Mucosa of gallbladder (tissue), 1 donor: ENCODE measurements around the gene UNKL. TPM values are rescaled to one million over a fixed set of nuclear protein-coding genes. Genes with fewer than 3 reads are reported as not detected.

ENCODE experiments used
- DNase-seq: peaks from one replicate; pipeline ENCODE4 v3.0.0-alpha.2; 2020; ENCODE audit warnings: low spot score
- total RNA-seq: library from RNA; stranded (reverse); gene quantifications from one replicate; pipeline ENCODE4 v1.2.1, GENCODE V29; 2021
- donor health status: DM: no; HTN: no; CAD: no.

Gene UNKL
- total RNA-seq, 1 donor from 2014 or later = 32.6 TPM

- DNase-seq = no peak
These were observed 38.6 kb downstream of the UNKL start for GRCh38 chr16:1375741-1376410.

- DNase-seq = no peak
These were observed 39.2 kb downstream of the UNKL start for GRCh38 chr16:1375298-1375640.

- DNase-seq = no peak
These were observed 39.8 kb downstream of the UNKL start for GRCh38 chr16:1374418-1375297.

- no peak for DNase-seq
These were observed 42.1 kb downstream of the UNKL start for GRCh38 chr16:1372292-1372950.

GRCh38 chr16:1371054-1371978 is 43.2 kb downstream of the UNKL start:
- DNase-seq = no peak

GRCh38 chr16:1367486-1368174 is 46.9 kb downstream of the UNKL start:
- DNase-seq = no peak

- no peak for DNase-seq
These were observed 47.7 kb downstream of the UNKL start for GRCh38 chr16:1366712-1367299.

GRCh38 chr16:1366060-1366711 is 48.3 kb downstream of the UNKL start:
- DNase-seq = no peak

GRCh38 chr16:1364510-1364909 is 50.0 kb downstream of the UNKL start:
- no peak for DNase-seq

- no peak for DNase-seq
These were observed 50.9 kb downstream of the UNKL start for GRCh38 chr16:1363501-1364041.

- no peak for DNase-seq
These were observed 51.7 kb downstream of the UNKL start for GRCh38 chr16:1362807-1363206.

- DNase-seq = no peak
These were observed 52.7 kb downstream of the UNKL start for GRCh38 chr16:1361685-1362360.

GRCh38 chr16:1357906-1358566 is 56.5 kb downstream of the UNKL start:
- no peak for DNase-seq

- no peak for DNase-seq
These were observed 58.2 kb downstream of the UNKL start for GRCh38 chr16:1356061-1356900.

GRCh38 chr16:1355591-1355990 is 58.9 kb downstream of the UNKL start:
- no peak for DNase-seq

GRCh38 chr16:1354815-1355540 is 59.5 kb downstream of the UNKL start:
- DNase-seq = no peak
